22Rv1 (cell line): ENCODE data around the gene PDGFD.

Experiments used
- ZFX ChIP-seq: fragments of 450-650 bp; IDR thresholded peaks from 2 replicates; pipeline ENCODE4 v1.6.1; 2017; ENCODE audit warnings: antibody characterized with exemption, borderline replicate concordance
- TF ChIP-seq, protein P1 (sequence below): fragments of 450-650 bp; IDR thresholded peaks from 2 replicates; pipeline ENCODE4 v1.5.1; 2017; ENCODE audit warnings: mild to moderate bottlenecking

DNA sequence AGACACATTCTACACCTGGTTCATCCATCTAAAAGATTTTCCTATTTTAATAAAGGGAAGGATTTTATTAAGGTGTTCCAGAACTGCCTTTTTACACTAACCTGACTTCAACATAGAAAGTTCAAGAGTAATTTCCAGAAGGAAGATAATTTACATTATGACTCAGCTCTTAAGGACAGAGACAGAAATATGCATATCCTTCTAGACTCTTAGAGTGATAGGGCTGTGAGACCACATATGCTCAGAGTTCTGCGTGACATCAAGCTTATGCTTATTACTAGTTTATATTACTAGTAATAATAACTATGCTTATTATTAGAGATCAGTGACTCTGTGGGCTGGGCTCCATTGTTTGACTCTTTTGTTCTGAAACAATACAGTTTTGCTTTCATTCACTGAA is 4.6 kb downstream of the PDGFD start:
- TF ChIP-seq, protein P1, sequence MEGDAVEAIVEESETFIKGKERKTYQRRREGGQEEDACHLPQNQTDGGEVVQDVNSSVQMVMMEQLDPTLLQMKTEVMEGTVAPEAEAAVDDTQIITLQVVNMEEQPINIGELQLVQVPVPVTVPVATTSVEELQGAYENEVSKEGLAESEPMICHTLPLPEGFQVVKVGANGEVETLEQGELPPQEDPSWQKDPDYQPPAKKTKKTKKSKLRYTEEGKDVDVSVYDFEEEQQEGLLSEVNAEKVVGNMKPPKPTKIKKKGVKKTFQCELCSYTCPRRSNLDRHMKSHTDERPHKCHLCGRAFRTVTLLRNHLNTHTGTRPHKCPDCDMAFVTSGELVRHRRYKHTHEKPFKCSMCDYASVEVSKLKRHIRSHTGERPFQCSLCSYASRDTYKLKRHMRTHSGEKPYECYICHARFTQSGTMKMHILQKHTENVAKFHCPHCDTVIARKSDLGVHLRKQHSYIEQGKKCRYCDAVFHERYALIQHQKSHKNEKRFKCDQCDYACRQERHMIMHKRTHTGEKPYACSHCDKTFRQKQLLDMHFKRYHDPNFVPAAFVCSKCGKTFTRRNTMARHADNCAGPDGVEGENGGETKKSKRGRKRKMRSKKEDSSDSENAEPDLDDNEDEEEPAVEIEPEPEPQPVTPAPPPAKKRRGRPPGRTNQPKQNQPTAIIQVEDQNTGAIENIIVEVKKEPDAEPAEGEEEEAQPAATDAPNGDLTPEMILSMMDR: no peak
- no peak for TF ChIP-seq ZFX
